HUDEP-2 (cell line): ENCODE results near the gene ASTN1.

Source experiments
- DNase-seq, 76 experiments: peaks; one replicate each; lab custom pipeline; 2025; ENCODE audit not compliant: unreplicated experiment in 76 of 76; lab: John Stamatoyannopoulos, UW

The ASTN1 gene

GRCh38 chr1:176885341-176885740, 279.2 kb downstream of the ASTN1 start:
- no peak for DNase-seq

GRCh38 chr1:176884911-176885310, 279.6 kb downstream of the ASTN1 start:
- no peak for DNase-seq

- no peak for DNase-seq
Measured at GRCh38 chr1:176884286-176884685, 280.2 kb downstream of the ASTN1 start.

- DNase-seq = peak in 42 of 76 experiments; percentile 1 to 55 (median 18)
Measured at GRCh38 chr1:176880955-176881595, 283.4 kb downstream of the ASTN1 start.

- peak in 1 of 76 experiments; percentile 13 for DNase-seq
Measured at GRCh38 chr1:176879784-176880620, 284.5 kb downstream of the ASTN1 start.

- DNase-seq = peak in 4 of 76 experiments; percentile 5 to 26 (median 16)
Measured at GRCh38 chr1:176878750-176879536, 285.6 kb downstream of the ASTN1 start.

- DNase-seq = peak in 4 of 76 experiments; percentile 4 to 28 (median 12)
Measured at GRCh38 chr1:176877557-176877956, 287.0 kb downstream of the ASTN1 start.

GRCh38 chr1:176876966-176877515, 287.5 kb downstream of the ASTN1 start:
- DNase-seq = no peak

- no peak for DNase-seq
Measured at GRCh38 chr1:176869577-176869976, 294.9 kb downstream of the ASTN1 start.

- no peak for DNase-seq
Measured at GRCh38 chr1:176866011-176866714, 298.3 kb downstream of the ASTN1 start.

- DNase-seq = no peak
Measured at GRCh38 chr1:176864211-176864610, 300.3 kb downstream of the ASTN1 start.

GRCh38 chr1:176863613-176864012, 300.9 kb downstream of the ASTN1 start:
- no peak for DNase-seq

- no peak for DNase-seq
Measured at GRCh38 chr1:176858433-176858916, 306.0 kb downstream of the ASTN1 start.

GRCh38 chr1:176857632-176858031, 306.9 kb downstream of the ASTN1 start:
- DNase-seq = peak in 10 of 76 experiments; percentile 2 to 47 (median 26)

- peak in 2 of 76 experiments; percentile 3 to 7 for DNase-seq
Measured at GRCh38 chr1:176854758-176855745, 309.5 kb downstream of the ASTN1 start.

GRCh38 chr1:176854121-176854520, 310.4 kb downstream of the ASTN1 start:
- no peak for DNase-seq

- peak in 5 of 76 experiments; percentile 7 to 26 (median 11) for DNase-seq
Measured at GRCh38 chr1:176853503-176853902, 311.0 kb downstream of the ASTN1 start.

- no peak for DNase-seq
Measured at GRCh38 chr1:176852124-176852523, 312.4 kb downstream of the ASTN1 start.

- no peak for DNase-seq
Measured at GRCh38 chr1:176850871-176851270, 313.6 kb downstream of the ASTN1 start.
